Renal cortex interstitium (tissue), 11 donors: ENCODE measurements around the gene OSMR. TPM values are rescaled to one million over a fixed set of nuclear protein-coding genes. Genes with fewer than 3 reads are reported as not detected.
"Not testable (repeated sequence)": the region's sequence is repeated elsewhere in the genome, so short reads cannot be mapped to it uniquely, and the experiment has no call there.

Source experiments
- DNase-seq, 11 donors: peaks; one replicate each; pipeline ENCODE4 v3.0.0-alpha.2; 2013; ENCODE audit warnings: low read depth in 9 of 11, low spot score in 4 of 11; ENCODE audit errors: extremely low read depth in 1 of 11
- polyA plus RNA-seq, 3 donors: library from polyadenylated mRNA; unstranded; fragments of 120-200 nt; gene quantifications; one replicate each; pipeline ENCODE4 v1.2.1, GENCODE V29; 2013; ENCODE audit not compliant: insufficient read length in 3 of 3

The OSMR gene
- polyA plus RNA-seq, 3 donors = 7.9 to 11.0 (median 9.8) TPM

DNA sequence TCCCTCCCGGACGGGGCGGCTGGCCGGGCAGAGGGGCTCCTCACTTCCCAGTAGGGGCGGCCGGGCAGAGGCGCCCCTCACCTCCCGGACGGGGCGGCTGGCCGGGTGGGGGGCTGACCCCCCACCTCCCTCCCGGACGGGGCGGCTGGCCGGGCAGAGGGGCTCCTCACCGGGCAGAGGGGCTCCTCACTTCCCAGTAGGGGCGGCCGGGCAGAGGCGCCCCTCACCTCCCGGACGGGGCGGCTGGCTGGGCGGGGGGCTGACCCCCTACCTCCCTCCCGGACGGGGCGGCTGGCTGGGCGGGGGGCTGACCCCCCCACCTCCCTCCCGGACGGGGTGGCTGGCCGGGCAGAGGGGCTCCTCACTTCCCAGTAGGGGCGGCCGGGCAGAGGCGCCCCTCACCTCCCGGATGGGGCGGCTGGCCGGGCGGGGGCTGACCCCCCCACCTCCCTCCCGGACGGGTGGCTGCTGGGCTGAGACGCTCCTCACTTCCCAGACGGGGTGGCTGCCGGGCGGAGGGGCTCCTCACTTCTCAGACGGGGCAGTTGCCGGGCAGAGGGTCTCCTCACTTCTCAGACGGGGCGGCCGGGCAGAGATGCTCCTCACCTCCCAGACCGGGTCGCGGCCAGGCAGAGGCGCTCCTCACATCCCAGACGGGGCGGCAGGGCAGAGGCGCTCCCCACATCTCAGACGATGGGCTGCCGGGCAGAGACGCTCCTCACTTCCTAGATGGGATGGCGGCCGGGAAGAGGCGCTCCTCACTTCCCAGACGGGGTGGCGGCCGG lies 16.4 kb downstream of the OSMR start:
- not testable (repeated sequence) for DNase-seq

DNA sequence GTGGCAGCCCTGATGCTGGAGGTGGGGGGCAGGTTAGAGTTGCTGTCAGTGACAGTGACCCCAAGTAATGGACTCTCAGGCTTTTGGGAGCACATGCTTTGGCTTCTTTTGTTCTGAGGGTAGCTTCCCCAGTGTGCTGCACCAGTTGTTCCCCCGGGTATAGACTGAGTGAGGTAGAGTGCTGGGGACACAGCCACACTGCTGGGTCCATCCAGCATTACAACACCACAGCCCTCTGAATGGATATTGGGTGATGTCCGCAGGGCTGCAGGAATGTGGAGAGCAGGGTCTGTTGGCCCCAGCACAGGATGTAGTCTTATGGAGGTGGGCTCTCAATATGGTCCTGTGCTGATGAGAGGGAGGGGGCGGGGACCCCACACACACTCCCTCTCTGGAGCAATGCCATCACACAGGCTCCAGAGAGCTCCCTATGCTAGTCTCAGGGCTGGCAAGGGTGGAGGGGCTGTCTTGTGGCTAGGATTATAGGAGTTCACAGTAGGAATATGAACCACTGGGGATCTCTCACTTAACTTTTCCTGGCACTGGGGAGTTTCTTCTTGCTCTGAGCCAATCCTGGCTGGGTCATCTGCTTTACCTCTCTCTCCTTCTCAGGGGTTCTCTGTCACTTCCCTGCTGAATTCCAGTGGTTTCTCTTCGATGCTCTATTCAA lies 20.7 kb downstream of the OSMR start:
- no peak for DNase-seq

DNA sequence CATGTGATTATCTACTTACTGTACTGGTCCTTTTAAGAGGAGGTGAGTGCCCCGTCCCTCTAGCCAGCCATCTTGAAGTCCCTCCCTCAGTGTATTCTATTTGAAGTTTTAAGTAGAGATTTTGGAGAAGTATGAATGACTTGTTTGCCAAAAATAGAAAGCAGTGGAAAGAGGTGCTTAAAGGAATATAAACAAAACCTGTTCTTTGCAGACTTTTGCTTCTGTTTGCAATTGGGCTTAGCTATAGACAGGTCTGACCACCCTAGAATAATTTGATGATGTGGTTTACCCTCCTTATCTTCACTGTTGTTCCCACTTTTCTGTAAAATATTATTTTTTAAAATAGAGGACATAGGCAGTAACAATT lies 21.2 kb downstream of the OSMR start:
- DNase-seq = no peak

DNA sequence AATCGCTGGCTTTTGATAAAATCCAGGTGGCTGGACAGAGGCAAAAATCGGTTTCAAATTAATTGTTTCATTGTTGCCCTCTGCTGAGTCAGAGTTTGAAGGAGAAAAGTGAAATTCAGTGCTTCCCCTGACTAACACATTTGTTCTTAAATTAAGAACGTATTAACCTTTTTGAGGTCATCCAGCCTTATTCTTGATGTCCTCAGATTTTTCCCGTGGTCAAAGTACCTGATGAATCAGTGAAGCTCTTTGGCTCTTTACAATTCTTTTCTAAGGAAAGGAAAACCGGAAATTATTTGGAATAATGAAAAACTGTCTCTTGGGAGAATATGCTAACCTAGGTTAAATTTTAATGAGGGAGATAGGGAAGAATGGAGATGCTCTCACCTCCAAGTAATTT lies 21.6 kb downstream of the OSMR start:
- no peak for DNase-seq

DNA sequence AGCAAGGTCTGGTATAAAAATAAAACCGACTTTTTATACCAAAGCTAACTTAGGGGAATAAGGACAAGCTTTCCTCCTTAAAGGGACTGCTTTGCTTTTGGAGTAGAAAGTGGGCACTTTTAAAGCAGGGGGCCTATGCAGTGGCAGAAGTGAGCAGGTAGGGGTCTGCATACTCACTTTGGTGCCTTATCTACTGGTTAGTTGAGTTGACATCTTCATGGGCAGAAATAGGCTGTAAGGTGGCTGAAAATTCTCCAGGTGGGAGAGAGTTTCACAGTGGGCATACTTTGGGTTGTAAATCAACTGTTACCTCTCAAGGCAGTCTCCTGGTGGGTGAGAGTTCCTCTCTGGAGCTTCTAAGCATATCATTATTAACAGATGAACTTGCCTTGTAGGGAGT lies 24.8 kb downstream of the OSMR start:
- DNase-seq = no peak

DNA sequence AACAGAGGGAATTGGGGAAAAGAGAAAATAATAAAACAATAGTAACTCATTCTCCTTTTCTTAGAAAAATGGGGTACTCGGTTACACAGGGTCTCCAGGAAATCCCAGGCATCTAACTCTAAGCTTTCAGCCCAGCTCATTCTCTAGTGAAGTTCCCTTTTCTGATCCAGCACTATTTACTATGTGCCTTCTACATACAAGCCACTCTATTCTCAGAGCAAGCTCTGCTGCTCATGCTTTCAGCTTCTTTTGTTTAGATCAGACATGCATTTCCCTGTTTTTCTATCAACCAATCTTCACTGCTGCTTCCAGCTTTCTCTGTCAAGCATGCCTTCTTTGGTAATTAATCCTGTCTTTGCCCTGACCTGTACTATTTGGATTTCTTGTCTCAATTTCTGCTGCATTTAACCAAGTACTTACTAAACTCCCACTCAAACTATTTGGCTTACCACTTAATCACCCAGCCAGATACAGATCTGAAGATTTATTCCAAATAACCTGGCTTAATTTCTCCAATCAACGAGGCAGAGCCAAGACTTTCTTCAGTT lies 25.3 kb downstream of the OSMR start:
- peak in 7 of 11 donors; percentile 15 to 37 (median 24) for DNase-seq

DNA sequence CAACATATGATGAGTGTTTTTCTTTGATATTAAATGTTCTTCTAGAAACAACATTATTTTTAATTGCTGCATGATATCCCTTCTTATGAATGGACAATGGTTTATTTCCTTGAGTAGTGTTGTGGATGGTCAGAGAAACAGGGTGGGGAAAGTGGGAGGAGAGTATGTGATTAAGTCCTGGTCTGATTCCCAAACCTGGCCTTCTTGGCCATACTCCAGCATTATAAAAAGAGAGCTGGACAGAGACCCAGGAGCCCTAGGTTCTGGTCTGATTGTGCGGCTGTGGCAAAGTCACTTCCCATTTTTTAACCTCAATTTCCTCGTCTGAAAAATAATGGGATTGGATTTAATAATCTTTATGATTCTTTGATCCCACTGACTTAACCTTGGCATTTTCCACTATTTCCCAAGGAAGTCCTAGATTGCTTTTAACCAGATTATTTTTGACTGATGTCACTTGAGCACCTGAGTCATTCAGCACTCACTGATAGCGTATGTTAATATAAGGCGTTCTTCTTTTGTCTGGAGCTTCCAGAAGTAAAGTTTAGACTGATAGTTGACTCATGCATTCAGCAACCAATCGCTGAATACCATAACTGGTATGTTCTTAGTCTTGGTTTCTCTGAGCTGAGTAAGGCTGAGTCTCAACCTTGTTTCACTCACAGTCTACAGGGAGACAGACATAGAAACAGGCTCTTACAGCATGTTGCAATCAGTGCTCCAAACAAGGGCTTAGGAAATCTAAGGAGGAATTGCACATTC lies 26.2 kb downstream of the OSMR start:
- no peak for DNase-seq

DNA sequence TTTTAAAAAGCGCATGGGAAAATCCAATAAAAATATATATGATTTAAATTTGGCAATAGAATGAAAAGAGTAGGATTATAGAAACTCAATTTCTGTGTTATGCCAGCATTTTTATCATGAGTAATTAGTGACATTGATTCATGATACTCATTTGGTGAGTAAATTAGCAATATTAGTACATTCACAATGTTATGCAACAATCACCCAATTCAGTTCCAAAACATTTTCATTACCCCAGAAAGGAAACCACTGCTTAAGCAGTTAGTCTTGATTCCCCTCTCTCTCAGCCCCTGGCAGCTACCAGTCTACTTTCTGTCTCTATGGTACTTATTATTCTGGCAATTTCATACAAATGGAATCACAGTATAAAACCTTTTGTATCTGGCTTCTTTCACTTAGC lies 27.0 kb downstream of the OSMR start:
- DNase-seq = no peak

DNA sequence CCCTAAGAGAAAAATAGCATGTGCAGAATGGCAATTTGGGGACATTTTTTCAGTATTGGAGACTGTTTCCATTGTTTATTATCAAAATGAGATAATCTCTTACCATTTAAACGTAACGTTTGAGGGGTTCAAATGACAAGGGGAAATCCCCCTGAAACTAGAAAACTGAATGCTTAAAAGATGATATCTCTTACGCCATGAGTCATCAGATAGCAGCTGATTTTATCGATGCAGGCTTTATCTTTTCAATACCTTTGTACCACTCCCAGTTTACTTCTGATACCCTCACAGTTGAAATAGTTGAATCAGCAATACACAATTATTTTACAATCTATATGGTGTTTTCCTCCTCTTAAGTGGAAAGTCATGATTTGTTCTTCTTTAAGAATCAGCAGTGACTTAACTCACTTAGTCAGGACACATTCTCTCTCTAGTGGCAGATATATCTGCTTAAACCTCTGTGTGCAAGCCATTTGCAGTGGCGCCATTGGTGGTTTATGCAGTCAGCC lies 29.2 kb downstream of the OSMR start:
- no peak for DNase-seq

DNA sequence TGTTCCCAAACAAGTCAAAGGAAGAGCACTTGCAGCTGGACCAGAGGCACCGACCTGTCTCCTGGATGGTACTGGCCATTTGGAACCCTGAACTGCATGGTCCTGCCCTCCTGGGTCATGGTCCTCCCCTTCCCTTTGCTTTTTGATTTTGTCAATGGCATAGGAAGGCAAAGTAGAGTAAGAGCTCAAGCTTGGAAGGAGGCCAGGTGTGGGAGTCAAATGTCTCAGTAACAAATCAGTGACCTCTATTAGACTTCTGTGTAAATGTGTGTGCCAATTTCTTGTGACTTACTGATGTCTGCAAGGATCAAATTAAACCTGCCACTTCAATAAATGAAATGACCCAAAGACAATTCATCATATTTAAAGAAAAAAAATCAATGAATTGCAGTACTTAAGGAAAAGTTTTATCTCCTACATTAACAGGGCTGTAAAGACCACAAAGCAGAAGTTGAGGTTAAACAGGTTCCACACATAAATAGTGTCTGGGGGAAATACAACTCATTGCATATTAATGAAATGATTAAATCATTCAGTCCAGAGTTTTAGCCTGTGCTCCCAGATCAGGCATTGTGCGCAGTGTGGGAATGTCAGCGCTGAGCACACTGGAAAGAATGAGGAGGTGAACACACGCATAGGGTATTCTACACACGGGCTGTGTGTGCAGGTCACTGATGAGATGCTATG lies 32.7 kb downstream of the OSMR start:
- DNase-seq = peak in 3 of 11 donors; percentile 2 to 15 (median 4)

DNA sequence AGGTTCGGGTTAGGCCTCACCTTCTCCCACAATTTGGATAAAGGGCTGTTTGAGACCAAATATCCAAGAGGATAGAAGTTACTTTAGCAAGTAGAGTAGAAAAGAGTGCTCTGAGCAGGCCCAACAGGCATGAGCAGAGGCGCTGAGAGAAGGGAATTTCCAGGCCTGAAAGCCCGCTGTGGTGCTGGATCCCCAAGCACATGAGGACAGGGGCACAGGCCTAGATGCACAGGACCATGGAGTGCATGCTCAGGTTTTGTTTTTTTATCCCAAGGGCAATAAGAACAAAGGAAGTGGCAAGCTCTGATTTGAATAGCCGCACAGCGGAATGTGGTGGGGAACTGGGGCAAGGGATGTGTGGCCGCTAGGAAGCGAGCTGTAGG lies 33.3 kb downstream of the OSMR start:
- DNase-seq = no peak

DNA sequence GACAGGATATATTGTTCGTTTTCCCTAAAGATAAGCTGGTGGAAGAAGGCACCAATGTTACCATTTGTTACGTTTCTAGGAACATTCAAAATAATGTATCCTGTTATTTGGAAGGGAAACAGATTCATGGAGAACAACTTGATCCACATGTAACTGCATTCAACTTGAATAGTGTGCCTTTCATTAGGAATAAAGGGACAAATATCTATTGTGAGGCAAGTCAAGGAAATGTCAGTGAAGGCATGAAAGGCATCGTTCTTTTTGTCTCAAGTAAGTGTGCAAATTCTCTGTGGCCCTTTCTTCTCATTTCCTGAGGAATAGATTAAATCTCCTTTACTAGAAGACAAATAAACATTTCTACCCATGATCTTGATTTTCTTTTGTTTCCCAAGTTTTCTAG lies 38.0 kb downstream of the OSMR start:
- no peak for DNase-seq

DNA sequence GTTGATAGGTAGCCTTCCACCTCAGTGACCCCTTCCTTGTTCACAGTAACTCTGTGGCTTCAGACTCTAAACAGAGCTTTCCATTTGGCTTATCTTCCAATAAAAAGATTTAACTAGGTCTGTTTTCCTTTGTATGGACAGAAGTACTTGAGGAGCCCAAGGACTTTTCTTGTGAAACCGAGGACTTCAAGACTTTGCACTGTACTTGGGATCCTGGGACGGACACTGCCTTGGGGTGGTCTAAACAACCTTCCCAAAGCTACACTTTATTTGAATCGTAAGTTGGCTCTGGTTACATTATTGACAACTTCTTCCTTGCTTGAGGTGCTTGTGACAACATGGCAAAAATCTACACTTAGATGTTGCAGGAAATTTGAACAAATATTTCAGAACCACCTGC lies 39.4 kb downstream of the OSMR start:
- DNase-seq = no peak

DNA sequence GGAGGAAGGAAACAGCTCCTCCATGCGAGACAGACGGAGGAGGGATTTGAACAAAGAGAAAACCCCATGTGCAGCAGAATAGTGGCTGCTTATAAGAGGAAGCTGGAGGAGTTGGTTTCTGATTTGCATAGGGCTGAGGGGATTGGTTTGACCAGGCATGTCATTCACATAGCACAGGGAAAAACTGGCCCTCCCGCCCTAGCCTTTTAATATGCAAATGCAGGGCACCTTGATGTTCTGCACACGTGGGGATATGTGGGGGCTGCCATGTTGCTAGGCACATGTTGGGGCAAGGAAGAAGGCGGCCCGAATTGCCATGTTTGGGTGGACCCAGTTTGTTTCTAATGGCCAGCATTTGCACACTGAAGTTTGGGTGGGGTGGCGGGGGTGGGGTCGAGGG lies 42.2 kb downstream of the OSMR start:
- no peak for DNase-seq

DNA sequence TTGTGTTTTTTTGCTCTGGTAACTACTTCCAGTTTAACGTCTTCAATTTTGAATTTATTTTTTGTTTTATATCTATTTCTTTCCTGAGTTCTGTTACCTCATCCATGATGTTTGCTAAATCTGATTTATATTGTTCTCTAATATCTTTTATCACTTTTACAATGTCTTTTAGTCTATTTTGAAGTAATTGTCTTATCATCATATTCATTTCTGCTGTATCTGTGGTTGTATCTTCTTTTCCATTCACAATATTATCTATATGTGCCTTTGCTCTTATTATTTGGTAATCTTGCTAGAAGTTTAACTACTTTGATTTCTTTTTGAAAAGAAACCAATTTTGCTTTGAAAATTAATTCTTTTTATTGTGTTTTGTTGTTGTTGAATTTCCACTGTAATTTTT lies 43.6 kb downstream of the OSMR start:
- DNase-seq = no peak

DNA sequence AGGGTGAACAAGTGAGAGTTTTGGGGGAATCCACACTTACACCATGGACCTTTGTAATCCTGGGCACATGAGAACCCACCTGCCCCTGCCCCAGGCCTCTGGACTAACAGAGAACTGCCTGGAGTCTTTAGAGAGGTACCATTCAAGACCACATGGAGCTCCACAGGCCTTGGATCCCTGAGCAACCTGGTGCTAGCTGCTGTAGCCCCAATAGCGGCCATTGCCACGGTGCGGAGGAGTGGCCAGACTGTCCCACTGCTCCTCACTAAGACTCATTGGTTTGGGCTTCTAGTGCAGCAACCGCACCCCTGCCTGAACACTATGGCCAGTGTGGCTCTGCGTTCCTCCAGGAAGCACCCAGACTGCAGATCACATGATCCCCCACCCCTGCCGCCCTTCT lies 45.8 kb downstream of the OSMR start:
- no peak for DNase-seq

DNA sequence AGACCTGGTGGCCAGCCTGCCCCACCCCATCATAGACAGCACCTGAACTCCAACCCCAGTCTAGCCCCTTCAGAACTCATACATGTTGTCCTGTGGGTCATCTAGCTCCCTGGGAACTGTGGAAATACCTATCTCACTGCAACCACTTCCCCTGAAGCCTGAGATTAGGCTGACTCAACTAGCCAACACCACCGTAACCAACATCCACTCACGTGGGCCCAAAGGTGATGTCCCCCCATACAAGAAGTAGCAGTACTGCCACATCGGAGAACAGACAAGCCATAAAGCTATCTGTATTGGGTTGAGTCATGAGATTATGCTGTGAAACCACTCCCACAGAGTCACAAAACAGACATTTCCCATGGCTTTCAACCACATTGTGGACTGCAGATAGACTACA lies 46.6 kb downstream of the OSMR start:
- no peak for DNase-seq

DNA sequence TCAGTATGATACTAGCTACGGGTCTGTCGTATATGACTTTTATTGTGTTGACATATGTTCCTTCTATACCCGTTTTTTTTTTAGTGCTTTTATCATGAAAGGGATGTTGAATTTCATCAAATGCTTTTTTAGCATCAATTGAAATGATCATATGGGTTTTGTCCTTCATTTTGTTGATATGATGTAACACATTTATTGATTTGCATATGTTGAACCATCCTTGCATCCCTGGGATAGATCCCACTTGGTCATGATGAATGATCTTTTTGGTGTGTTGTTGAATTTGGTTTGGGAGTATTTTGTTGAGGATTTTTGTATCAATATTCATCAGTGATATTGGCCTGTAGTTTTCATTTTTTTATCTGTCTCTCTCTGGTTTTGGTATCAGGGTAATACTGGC lies 50.9 kb downstream of the OSMR start:
- no peak for DNase-seq

DNA sequence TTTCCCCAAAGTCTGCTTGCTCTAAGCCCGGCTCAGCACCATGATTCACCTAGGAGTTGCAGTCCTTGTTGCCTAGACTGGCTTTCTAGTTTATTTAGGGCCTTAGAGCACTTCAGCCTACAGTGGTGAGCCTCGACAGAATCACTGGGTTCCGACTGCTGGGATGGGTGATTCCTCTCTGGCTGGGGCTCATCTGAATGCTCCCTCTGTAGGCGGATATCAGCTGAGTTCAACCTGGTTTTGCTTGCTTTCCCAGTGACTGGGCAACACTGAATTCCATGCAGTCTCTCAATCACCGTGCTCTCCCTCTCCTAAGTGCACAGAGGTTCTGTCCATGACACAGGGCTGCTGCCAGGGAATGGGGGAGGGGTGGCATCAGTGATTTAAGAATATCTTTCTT lies 54.1 kb downstream of the OSMR start:
- DNase-seq = no peak
